AG09309 (cell line): ENCODE measurements around the gene BEAN1.

Experiments used
- DNase-seq: peaks from one replicate; pipeline ENCODE4 v3.0.0-alpha.2; 2010; ENCODE audit warnings: low read depth
- H3K4me3 ChIP-seq: 2 replicates; pipeline ENCODE4 v1.5.1; 2011; ENCODE audit warnings: mild to moderate bottlenecking, low read depth, low read length, moderate library complexity; ENCODE audit not compliant: control insufficient read depth
- CTCF ChIP-seq: IDR thresholded peaks from 2 replicates; pipeline ENCODE4 v1.5.1; 2011; ENCODE audit warnings: mild to moderate bottlenecking, low read depth, low read length, inconsistent platforms; ENCODE audit not compliant: insufficient read depth, control insufficient read depth; ENCODE audit errors: missing control alignments

Gene BEAN1

GRCh38 chr16:66420396-66420795, 6.7 kb upstream of the BEAN1 start:
- H3K4me3 ChIP-seq: no peak overlapping the region
- no peak for DNase-seq
- no peak for TF ChIP-seq CTCF

GRCh38 chr16:66421891-66422290, 5.2 kb upstream of the BEAN1 start:
- no peak overlapping the region for H3K4me3 ChIP-seq
- no peak for TF ChIP-seq CTCF
- DNase-seq: no peak

- no peak for TF ChIP-seq CTCF
- no peak for DNase-seq
- H3K4me3 ChIP-seq: no peak overlapping the region
Measured at GRCh38 chr16:66422366-66422765, 4.7 kb upstream of the BEAN1 start.

GRCh38 chr16:66423177-66423576, 3.9 kb upstream of the BEAN1 start:
- no peak for TF ChIP-seq CTCF
- no peak overlapping the region for H3K4me3 ChIP-seq
- no peak for DNase-seq

GRCh38 chr16:66425651-66426050, 1.4 kb upstream of the BEAN1 start:
- no peak overlapping the region for H3K4me3 ChIP-seq
- no peak for DNase-seq

GRCh38 chr16:66426112-66427035, 721 bp upstream of the BEAN1 start:
- H3K4me3 ChIP-seq: peak overlapping the region; percentile 26
- no peak for DNase-seq
- no peak for TF ChIP-seq CTCF

More at GRCh38 chr16:66425651-66426050, 1.4 kb upstream of the BEAN1 start:
- TF ChIP-seq CTCF: no peak
